Stimulated activated CD4-positive, alpha-beta T cell treated with anti-CD3 and anti-CD28 coated beads, Interleukin-15, amount 100 ng/mL, for 24 hours (primary cell): Measurements from ENCODE around the gene PPP6R1.
A peak's percentile ranks its signal among the peaks of the same experiment; 100 is the strongest.

Source experiments
- DNase-seq: peaks from one replicate; pipeline ENCODE4 v3.0.0-alpha.2; 2020

PPP6R1 gene

DNA sequence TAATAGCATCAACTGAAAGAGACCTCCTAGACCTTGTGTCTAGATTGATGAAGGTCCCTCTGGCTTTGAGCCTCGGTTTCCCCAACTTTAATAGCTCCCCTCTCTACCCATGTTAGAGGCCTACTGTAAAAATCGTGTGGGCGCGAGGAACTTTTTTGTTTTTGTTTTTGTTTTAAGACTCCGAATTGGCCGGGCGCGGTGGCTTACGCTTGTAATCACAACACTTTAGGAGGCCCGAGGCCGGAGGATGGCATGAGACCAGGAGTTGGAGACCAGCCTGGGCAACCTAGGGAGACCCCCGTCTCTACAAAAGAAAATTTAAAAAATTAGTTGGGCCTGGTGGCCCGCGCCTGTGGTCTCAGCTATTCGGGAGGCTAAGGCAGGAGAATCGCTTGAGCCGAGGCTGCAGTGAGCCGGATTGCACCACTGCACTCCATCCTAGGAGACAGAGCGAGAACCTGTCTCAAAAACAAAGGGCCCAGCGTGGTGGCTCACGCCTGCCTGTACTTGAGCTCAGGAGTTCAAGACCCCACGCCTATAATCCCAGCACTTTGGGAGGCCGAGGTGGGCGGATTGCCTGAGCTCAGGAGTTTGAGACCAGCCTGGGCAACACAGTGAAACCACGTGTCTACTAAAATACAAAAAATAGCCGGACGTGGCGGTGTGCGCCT, 858 bp upstream of the PPP6R1 start:
- no peak for DNase-seq

GRCh38 chr19:55258476-55258827, 365 bp downstream of the PPP6R1 start:
- DNase-seq = peak; percentile 66

DNA sequence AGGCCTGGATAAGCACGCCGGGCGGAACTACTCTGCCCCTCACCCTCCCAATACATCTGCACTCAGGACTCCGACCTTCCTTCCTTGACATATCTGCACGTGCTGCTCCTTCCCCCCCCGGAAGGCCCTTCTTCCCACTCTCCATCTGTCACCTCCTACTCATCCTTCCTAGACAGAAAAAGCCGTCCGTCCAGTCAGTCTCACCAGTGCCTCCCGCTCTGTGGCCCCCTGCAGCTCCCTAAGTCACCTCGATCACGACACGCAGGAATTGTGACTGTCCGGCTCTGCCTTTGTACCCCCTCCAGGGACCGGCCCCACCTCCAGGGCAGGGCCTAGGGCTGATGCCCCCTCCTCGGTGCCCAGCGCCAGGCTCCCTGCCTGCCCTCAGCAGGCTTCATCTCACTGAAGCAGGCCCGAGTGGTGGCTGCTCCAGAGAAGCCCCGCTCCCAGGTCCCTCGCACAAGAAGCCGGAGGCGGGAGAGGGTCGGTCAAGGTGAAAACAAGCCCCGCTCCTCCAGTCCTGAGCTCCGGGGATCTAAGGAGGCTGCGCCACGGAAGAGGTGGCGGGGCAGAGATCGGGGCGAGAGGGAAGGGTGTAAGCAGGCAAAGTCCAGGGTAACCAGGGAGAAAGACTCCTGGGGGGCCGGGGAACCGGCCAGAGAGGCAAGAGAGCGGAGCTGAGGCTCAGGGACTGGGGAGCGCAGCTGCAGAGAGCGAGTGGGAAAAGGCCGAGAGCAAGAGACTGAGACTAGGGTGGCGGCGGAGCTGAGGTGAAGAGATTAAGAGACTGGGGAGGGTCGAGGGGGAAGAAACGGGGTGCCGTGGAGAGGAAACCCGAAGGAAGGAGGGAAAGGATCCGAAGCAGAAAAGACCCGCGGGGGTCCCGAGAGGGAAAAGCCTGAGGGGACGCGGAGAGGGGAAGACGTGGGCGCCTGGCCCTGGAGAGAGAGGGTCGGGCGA, 1.1 kb downstream of the PPP6R1 start:
- DNase-seq = peak; percentile 65

GRCh38 chr19:55256562-55257460, 2.0 kb downstream of the PPP6R1 start:
- peak; percentile 44 for DNase-seq

- peak; percentile 82 for DNase-seq
Measured at GRCh38 chr19:55255618-55256423, 3.0 kb downstream of the PPP6R1 start.

GRCh38 chr19:55254625-55254977, 4.2 kb downstream of the PPP6R1 start:
- DNase-seq = no peak

GRCh38 chr19:55253842-55254624, 4.8 kb downstream of the PPP6R1 start:
- DNase-seq = peak; percentile 67

DNA sequence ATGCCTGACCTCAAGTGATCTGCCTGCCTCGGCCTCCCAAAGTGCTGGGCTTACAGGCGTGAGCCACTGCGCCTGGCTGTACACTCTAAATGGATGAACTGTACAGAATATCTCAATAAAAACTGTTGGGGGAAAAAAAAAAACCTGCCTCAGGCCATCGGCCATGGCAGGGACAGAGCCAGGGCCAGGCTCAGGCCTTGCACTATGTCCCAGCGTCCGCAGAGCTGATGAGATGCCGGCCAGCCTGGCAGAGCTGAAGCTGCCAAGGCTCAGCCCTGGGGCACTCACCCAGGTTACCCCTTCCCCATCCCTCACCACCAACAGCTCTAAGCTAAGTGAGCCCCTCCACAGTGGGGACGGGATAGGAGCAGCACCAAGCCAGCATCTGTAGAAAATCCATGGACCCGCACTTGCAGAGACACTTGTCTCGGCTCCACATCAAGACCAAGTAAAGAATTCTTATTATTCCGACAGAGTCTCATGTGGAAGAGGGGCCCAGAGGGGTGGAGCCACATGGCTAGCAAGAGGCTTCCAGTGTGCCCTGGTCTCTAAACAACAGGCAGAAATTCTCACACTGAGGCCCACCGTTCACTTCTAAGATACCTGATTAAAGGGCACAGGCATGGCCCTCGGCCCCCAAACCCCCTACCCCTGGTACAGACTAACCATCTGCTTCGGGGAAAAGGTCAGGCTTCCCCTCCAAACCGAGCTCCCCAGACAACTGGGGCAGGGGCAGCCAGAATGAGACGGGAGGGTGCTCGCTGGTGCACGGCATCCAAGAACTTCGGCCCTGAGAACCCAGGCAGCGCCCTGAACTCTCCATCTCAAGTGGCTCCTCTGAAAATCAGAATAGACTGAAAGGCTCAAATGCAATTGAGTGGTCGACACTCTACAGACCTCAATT, 5.8 kb downstream of the PPP6R1 start:
- DNase-seq = no peak

DNA sequence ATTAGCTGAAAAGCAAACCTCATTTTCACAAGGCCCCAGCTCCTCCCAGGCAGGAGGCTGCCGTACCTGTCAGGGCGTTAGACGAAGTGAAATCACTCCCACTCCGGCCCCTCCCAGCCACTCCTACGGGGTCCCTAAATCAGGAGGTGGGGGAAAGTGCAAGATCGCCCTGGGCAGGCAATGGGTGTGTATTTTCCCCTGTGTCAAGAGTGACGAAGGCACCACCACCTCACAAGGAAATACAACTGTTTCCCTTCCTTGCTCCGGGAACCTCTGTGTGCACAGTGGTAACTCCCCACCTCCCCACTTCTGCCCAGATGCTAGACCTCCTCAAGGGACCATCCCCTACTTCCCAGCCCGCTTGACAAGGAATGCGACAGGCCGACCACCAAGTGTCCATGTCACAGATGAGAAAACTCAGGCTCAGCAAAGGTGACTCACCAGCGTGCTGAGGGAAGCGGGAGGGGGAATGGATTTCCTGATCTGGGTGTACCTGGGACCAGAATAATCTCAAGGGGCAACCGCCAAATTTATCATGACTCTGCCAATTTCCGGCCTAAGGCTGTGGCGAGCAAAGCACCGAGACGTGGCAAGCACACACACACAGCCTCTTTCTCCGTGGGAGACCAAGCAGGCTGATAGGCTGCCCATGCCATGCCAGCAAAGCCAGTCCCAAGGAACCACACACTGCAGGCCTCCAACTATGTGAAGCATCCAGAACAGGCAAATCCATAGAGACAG, 7.3 kb downstream of the PPP6R1 start:
- peak; percentile 65 for DNase-seq

- DNase-seq = no peak
Measured at GRCh38 chr19:55250262-55251036, 8.4 kb downstream of the PPP6R1 start.

GRCh38 chr19:55249841-55250240, 9.0 kb downstream of the PPP6R1 start:
- no peak for DNase-seq

DNA sequence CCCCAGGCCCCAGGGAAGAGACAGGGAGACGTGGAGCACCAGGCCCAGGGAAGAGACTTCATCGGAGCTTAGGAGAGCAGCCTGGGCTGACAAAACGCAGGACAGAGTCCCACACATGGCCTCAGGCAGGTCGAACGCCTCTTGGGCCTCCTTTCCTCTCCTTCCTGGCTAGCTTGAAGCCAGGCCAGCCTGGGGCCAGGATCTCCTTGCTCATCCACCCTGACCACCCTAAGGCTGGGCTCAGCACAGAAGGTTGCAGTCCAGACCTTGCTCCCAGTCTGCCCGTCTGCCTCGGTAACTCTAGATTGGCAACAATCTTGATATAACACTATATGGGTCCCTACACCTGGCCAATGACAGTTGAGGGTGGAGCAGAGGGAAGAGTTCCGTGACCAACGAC, 10.1 kb downstream of the PPP6R1 start:
- no peak for DNase-seq

- no peak for DNase-seq
Measured at GRCh38 chr19:55248166-55248675, 10.6 kb downstream of the PPP6R1 start.

DNA sequence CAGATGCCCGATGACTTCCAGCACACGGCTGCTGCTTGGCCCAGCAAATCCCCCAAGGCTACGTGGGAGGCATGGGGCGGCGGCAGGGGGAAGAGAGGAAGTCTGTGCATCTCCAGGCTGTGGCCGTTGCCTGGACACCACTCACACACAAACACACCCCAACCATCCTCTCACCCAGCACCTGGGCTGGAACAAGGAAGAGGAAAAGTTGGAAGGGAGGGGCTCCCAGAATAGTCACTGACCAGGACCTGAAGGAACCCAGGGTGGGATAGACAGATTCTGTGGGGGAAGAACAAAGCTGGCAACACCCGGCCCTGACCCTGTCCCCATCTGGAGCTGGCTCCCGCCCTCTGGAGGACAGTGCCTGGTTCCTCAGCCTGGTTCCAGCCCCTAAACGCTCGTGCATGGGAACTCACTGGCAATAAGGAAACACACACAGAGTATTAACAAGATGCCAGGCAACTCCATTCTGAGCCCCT, 11.2 kb downstream of the PPP6R1 start:
- no peak for DNase-seq

- DNase-seq = no peak
Measured at GRCh38 chr19:55246462-55247451, 12.1 kb downstream of the PPP6R1 start.

GRCh38 chr19:55245236-55245904, 13.4 kb downstream of the PPP6R1 start:
- DNase-seq = no peak
